H9 (cell line): ENCODE data around the gene ITPR3. TPM values are rescaled to one million over a fixed set of nuclear protein-coding genes. Genes with fewer than 3 reads are reported as not detected.

Source experiments
- DNase-seq: peaks from one replicate; pipeline ENCODE4 v3.0.0-alpha.2; 2017
- H2AFZ ChIP-seq: one replicate; pipeline ENCODE4 v1.6.1; 2013; ENCODE audit warnings: mild to moderate bottlenecking, low read length, control low read depth, moderate library complexity
- H2AK5ac ChIP-seq: 2 replicates; pipeline ENCODE4 v1.6.1; 2013; ENCODE audit warnings: low read length, control low read depth, mixed read lengths; ENCODE audit not compliant: insufficient read length
- H2BK120ac ChIP-seq: one replicate; pipeline ENCODE4 v1.6.1; 2013; ENCODE audit warnings: low read depth, mild to moderate bottlenecking, low read length, control low read depth, inconsistent platforms; ENCODE audit not compliant: poor library complexity, severe bottlenecking
- H2BK12ac ChIP-seq: 2 replicates; pipeline ENCODE4 v1.6.1; 2013; ENCODE audit warnings: low read length, control low read depth, mixed read lengths, low read depth; ENCODE audit not compliant: insufficient read length
- H2BK15ac ChIP-seq: 2 replicates; pipeline ENCODE4 v1.6.1; 2013; ENCODE audit warnings: low read depth, low read length, control low read depth
- H2BK20ac ChIP-seq: one replicate; pipeline ENCODE4 v1.6.1; 2013; ENCODE audit warnings: low read depth, mild to moderate bottlenecking, low read length, control low read depth, inconsistent platforms; ENCODE audit not compliant: poor library complexity, severe bottlenecking
- H2BK5ac ChIP-seq: 2 replicates; pipeline ENCODE4 v1.6.1; 2013; ENCODE audit warnings: low read length, control low read depth, mixed read lengths; ENCODE audit not compliant: insufficient read length
- H3K14ac ChIP-seq: 2 replicates; pipeline ENCODE4 v1.6.1; 2013; ENCODE audit warnings: low read length, control low read depth; ENCODE audit not compliant: insufficient read depth
- H3K18ac ChIP-seq: 2 replicates; pipeline ENCODE4 v1.6.1; 2013; ENCODE audit warnings: low read depth, mild to moderate bottlenecking, mixed read lengths, low read length, control low read depth; ENCODE audit not compliant: insufficient read length
- H3K23ac ChIP-seq: 2 replicates; pipeline ENCODE4 v1.6.1; 2013; ENCODE audit warnings: low read length, control low read depth, mixed read lengths, low read depth; ENCODE audit not compliant: insufficient read length
- H3K23me2 ChIP-seq: 2 replicates; pipeline ENCODE4 v1.6.1; 2013; ENCODE audit warnings: low read depth, mild to moderate bottlenecking, mixed read lengths, low read length, control low read depth; ENCODE audit not compliant: insufficient read length, poor library complexity, severe bottlenecking
- H3K27ac ChIP-seq: 2 replicates; pipeline ENCODE4 v1.5.1; 2013; ENCODE audit warnings: low read length, control low read depth, mixed read lengths, low read depth; ENCODE audit not compliant: insufficient read length
- H3K27me3 ChIP-seq: 2 replicates; pipeline ENCODE4 v1.6.1; 2013; ENCODE audit warnings: low read length, control low read depth, inconsistent platforms; ENCODE audit not compliant: insufficient read depth
- H3K4ac ChIP-seq: 2 replicates; pipeline ENCODE4 v1.6.1; 2013; ENCODE audit warnings: low read depth, mild to moderate bottlenecking, control low read depth, inconsistent platforms, low read length, moderate library complexity
- H3K4me1 ChIP-seq: 2 replicates; pipeline ENCODE4 v1.6.1; 2013; ENCODE audit warnings: low read length, control low read depth, inconsistent platforms; ENCODE audit not compliant: insufficient read depth
- H3K4me2 ChIP-seq: 2 replicates; pipeline ENCODE4 v1.6.1; 2013; ENCODE audit warnings: low read length, control low read depth, mixed read lengths; ENCODE audit not compliant: insufficient read length, insufficient read depth
- H3K56ac ChIP-seq: 2 replicates; pipeline ENCODE4 v1.6.1; 2013; ENCODE audit warnings: low read depth, mild to moderate bottlenecking, mixed read lengths, low read length, control low read depth; ENCODE audit not compliant: insufficient read length
- H3K79me1 ChIP-seq: 2 replicates; pipeline ENCODE4 v1.6.1; 2013; ENCODE audit warnings: low read depth, mild to moderate bottlenecking, moderate library complexity, low read length, control low read depth, inconsistent platforms; ENCODE audit not compliant: insufficient read depth, poor library complexity, severe bottlenecking
- H3K79me2 ChIP-seq: 2 replicates; pipeline ENCODE4 v1.6.1; 2013; ENCODE audit warnings: low read length, control low read depth, inconsistent platforms; ENCODE audit not compliant: insufficient read depth
- H3K9ac ChIP-seq: 2 replicates; pipeline ENCODE4 v1.6.1; 2013; ENCODE audit warnings: low read length, control low read depth, mixed read lengths; ENCODE audit not compliant: insufficient read length; ENCODE audit errors: extremely low read depth
- H3K9me3 ChIP-seq: one replicate; pipeline ENCODE4 v1.6.1; 2013; ENCODE audit warnings: low read depth, low read length, inconsistent platforms; ENCODE audit not compliant: control insufficient read depth
- H3T11ph ChIP-seq: one replicate; pipeline ENCODE4 v1.6.1; 2013; ENCODE audit warnings: mild to moderate bottlenecking, low read length, control low read depth, inconsistent platforms
- H4K20me1 ChIP-seq: one replicate; pipeline ENCODE4 v1.6.1; 2013; ENCODE audit not compliant: control insufficient read depth, insufficient read length, insufficient read depth
- H4K5ac ChIP-seq: 2 replicates; pipeline ENCODE4 v1.6.1; 2013; ENCODE audit warnings: low read depth, mild to moderate bottlenecking, mixed read lengths, low read length, control low read depth; ENCODE audit not compliant: insufficient read length
- H4K8ac ChIP-seq: replicated peaks from 2 replicates; pipeline ENCODE4 v1.6.1; 2013; ENCODE audit warnings: low read length, control low read depth, mixed read lengths, low read depth; ENCODE audit not compliant: insufficient read length
- H4K91ac ChIP-seq: 2 replicates; pipeline ENCODE4 v1.6.1; 2013; ENCODE audit warnings: low read depth, mild to moderate bottlenecking, moderate library complexity, mixed read lengths, low read length, control low read depth; ENCODE audit not compliant: insufficient read length
- H3K27ac Mint-ChIP-seq, 3 experiments: 2 replicates in 2 of 3; 3 replicates in 1 of 3; pipeline ENCODE4 v1.8.0; 2020 to 2021; ENCODE audit warnings: mixed read lengths in 3 of 3, mild to moderate bottlenecking in 1 of 3, moderate library complexity in 1 of 3
- H3K27me3 Mint-ChIP-seq: 2 replicates; pipeline ENCODE4 v1.8.0; 2021; ENCODE audit warnings: low read depth, mild to moderate bottlenecking, moderate library complexity, mixed read lengths
- H3K36me3 Mint-ChIP-seq, 3 experiments: 2 replicates in 2 of 3; 3 replicates in 1 of 3; pipeline ENCODE4 v1.8.0; 2020 to 2021; ENCODE audit warnings: low read depth in 3 of 3, mixed read lengths in 3 of 3; ENCODE audit not compliant: insufficient read depth in 1 of 3
- H3K4me1 Mint-ChIP-seq, 2 experiments: 2 replicates each; pipeline ENCODE4 v1.8.0; 2020; ENCODE audit warnings: mixed read lengths in 2 of 2
- H3K4me3 Mint-ChIP-seq, 2 experiments: 2 replicates in 1 of 2; 3 replicates in 1 of 2; pipeline ENCODE4 v1.8.0; 2020 to 2021; ENCODE audit warnings: mild to moderate bottlenecking in 2 of 2, mixed read lengths in 2 of 2, moderate library complexity in 1 of 2
- H3K9me3 Mint-ChIP-seq, 2 experiments: 2 replicates in 1 of 2; 3 replicates in 1 of 2; pipeline ENCODE4 v1.8.0; 2020; ENCODE audit warnings: mild to moderate bottlenecking in 2 of 2, mixed read lengths in 2 of 2, moderate library complexity in 1 of 2
- CTCF ChIP-seq: fragments of 200-600 bp; sonication (generic); conservative IDR thresholded peaks from 3 replicates; pipeline ENCODE4 v1.8.0; 2021; ENCODE audit warnings: antibody characterized with exemption, mild to moderate bottlenecking
- WGBS: extraction: QIAGEN DNeasy Blood & Tissue Kit; methylation state at CpG from one replicate; pipeline ENCODE4 v1.1.7; 2013; ENCODE audit warnings: missing lambda C conversion rate, low lambda C conversion rate, mixed read lengths; ENCODE audit not compliant: insufficient read length; ENCODE audit errors: extremely low coverage; 5-methylcytosine and 5-hydroxymethylcytosine counted together
- total RNA-seq: library from RNA; stranded (reverse); gene quantifications from 2 replicates; pipeline ENCODE4 v1.2.1, GENCODE V29; 2021

ITPR3 gene
- total RNA-seq, 1 experiment from 2014 or later = 40.3 TPM

- Histone ChIP-seq H2BK120ac (no peak overlapping the region), H4K5ac (no peak overlapping the region), H3T11ph (no peak overlapping the region), H4K8ac (no peak overlapping the region), H3K18ac (no peak overlapping the region), H3K4ac (no peak overlapping the region), H3K79me2 (no peaks in the 10 kb centered on the region), H2BK12ac (no peak overlapping the region), H3K27ac (no peak overlapping the region), H4K20me1 (no peaks in the 10 kb centered on the region), H2BK15ac (no peak overlapping the region), H2BK5ac (no peak overlapping the region), H3K4me2 (no peak overlapping the region), H3K27me3 (no peaks in the 10 kb centered on the region), H3K14ac (no peak overlapping the region), H2BK20ac (no peak overlapping the region), H4K91ac (no peak overlapping the region), H3K9ac (no peak overlapping the region), H3K9me3 (no peaks in the 10 kb centered on the region), H3K23ac (no peak overlapping the region), H3K79me1 (no peaks in the 10 kb centered on the region), H2AK5ac (no peak overlapping the region), H3K56ac (no peak overlapping the region), H3K23me2 (no peaks in the 10 kb centered on the region), H3K4me1 (0 out of 2 replicates have a peak, but pooled peaks cover 3% of the 10 kb centered on the region), H2AFZ (no peak overlapping the region)
- no peaks in the 10 kb centered on the region for H3K9me3 Mint-ChIP-seq
- H3K36me3 Mint-ChIP-seq = peaks cover 9 to 61% (median 59%) of the 10 kb centered on the region in 3 experiments; a peak in 6 of 7 replicates
- no CpG with 5 or more reads among the region's 8 CpGs for whole genome bisulfite sequencing
- no peak for TF ChIP-seq CTCF
- no peak for DNase-seq
- H3K4me1 Mint-ChIP-seq = peaks cover 14 to 15% of the 10 kb centered on the region in 2 experiments
- no peaks in the 10 kb centered on the region for H3K27me3 Mint-ChIP-seq
- no peak overlapping the region for H3K4me3 Mint-ChIP-seq
- H3K27ac Mint-ChIP-seq = no peak overlapping the region; a peak in 1 of 7 replicates
Measured at GRCh38 chr6:33699131-33699530, 78.0 kb downstream of the ITPR3 start.
